HL-60 (cell line): ENCODE results near the gene NFATC1.

Source experiments
- DNase-seq, 2 experiments: peaks; one replicate each; pipeline ENCODE4 v3.0.0-alpha.2; 2010 to 2020; ENCODE audit warnings: low read depth in 1 of 2, low spot score in 1 of 2
- H3K27ac ChIP-seq: fragments of 250-450 bp; sonication (Bioruptor Pico); replicated peaks from 2 replicates; pipeline ENCODE4 v1.5.1; 2020; ENCODE audit warnings: mild to moderate bottlenecking, moderate library complexity
- H3K27me3 ChIP-seq: fragments of 250-450 bp; sonication (Bioruptor Pico); 2 replicates; pipeline ENCODE4 v1.5.1; 2021; ENCODE audit warnings: mild to moderate bottlenecking, moderate library complexity; ENCODE audit not compliant: insufficient read depth, poor library complexity, severe bottlenecking
- H3K4me3 ChIP-seq: replicated peaks from 2 replicates; pipeline ENCODE4 v1.5.1; 2011; ENCODE audit warnings: mild to moderate bottlenecking, control low read depth, low read length; ENCODE audit not compliant: insufficient read depth
- CTCF ChIP-seq: IDR thresholded peaks from one replicate; pipeline ENCODE4 v1.5.1; 2011; ENCODE audit warnings: low read length, control low read depth, inconsistent platforms; ENCODE audit not compliant: insufficient read depth
- GABPA ChIP-seq: IDR thresholded peaks from 2 replicates; pipeline ENCODE4 v1.6.1; 2012; ENCODE audit warnings: low read depth
- POLR2AphosphoS5 ChIP-seq: IDR thresholded peaks from 2 replicates; pipeline ENCODE4 v1.6.1; 2012; ENCODE audit warnings: low read depth
- REST ChIP-seq: IDR thresholded peaks from 2 replicates; pipeline ENCODE4 v1.6.1; 2012; ENCODE audit warnings: low read depth; ENCODE audit not compliant: insufficient replicate concordance
- SPI1 ChIP-seq: IDR thresholded peaks from 2 replicates; pipeline ENCODE4 v1.6.1; 2012; ENCODE audit warnings: low read depth, mild to moderate bottlenecking, borderline replicate concordance

Gene NFATC1

DNA sequence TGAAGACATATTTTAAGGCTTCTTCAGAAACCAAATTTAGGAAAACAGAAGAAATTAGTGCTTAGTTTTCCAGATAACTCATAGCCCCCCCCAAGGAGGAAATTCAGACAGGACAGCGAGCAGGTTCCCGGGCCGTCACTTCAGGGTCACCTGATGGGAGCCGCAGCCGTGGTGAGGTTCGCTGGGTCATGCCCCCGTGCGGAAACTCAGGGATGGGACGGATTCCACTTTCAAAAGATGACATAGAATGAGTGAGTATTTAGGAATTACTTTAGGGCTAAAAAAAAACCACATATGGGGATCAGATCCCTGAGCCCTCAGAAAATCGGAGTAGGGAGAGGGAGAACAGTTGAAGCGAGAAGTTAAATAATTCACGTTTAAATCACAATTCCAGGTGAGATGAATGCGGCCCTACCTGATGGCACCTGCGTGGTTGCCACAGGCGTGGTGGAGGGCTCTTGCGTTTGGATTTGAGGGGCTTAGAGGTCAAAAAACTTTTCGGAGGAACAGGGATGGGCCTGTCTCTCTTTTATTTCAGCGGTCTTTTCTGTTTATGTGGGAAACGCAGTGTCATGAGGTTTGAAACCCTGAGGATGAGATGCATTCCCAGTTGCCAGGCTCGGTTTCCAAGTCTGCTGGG, 114.4 kb downstream of the NFATC1 start:
- TF ChIP-seq GABPA, result no peak
- Histone ChIP-seq H3K27me3 (no peaks in the 10 kb centered on the region), H3K4me3 (no peak overlapping the region), H3K27ac (no peak overlapping the region)
- no peak for DNase-seq

DNA sequence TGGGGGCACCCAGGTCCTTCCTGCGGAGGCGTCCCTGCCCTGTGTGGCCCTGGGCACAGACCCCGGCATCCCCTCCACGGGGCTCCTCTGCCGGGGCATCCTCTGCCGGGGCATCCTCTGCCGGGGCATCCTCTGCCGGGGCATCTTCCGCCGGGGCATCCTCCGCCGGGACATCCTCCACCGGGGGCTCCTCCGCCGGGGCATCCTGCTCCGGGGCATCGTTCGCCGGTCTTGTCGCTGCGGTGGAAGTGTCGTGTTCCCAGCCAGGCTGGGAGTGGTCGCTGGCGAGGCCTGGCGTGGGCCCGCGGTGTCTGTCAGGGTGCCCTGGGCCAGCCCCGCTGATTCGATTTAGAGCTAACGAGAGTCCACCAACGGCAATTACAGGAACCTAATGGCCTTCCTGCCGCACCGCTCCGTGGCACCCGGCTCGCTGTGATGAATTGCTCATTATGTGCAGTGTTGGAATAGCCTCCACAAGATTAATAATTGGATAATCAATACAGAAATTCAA, 115.1 kb downstream of the NFATC1 start:
- Histone ChIP-seq H3K27ac (no peak overlapping the region), H3K27me3 (no peaks in the 10 kb centered on the region)
- no peak for TF ChIP-seq CTCF
- TF ChIP-seq SPI1, result no peak
- TF ChIP-seq GABPA, result no peak
- TF ChIP-seq POLR2AphosphoS5, result no peak
- no peak for TF ChIP-seq REST

GRCh38 chr18:79511271-79511670, 115.5 kb downstream of the NFATC1 start:
- Histone ChIP-seq H3K27me3 (no peaks in the 10 kb centered on the region), H3K27ac (no peak overlapping the region), H3K4me3 (no peak overlapping the region)
- no peak for DNase-seq
- TF ChIP-seq SPI1 (no peak), REST (no peak), GABPA (no peak), POLR2AphosphoS5 (no peak), CTCF (no peak)

More for the DNA sequence above, 115.1 kb downstream of the NFATC1 start:
- no peak for DNase-seq
- no peak overlapping the region for H3K4me3 ChIP-seq

DNA sequence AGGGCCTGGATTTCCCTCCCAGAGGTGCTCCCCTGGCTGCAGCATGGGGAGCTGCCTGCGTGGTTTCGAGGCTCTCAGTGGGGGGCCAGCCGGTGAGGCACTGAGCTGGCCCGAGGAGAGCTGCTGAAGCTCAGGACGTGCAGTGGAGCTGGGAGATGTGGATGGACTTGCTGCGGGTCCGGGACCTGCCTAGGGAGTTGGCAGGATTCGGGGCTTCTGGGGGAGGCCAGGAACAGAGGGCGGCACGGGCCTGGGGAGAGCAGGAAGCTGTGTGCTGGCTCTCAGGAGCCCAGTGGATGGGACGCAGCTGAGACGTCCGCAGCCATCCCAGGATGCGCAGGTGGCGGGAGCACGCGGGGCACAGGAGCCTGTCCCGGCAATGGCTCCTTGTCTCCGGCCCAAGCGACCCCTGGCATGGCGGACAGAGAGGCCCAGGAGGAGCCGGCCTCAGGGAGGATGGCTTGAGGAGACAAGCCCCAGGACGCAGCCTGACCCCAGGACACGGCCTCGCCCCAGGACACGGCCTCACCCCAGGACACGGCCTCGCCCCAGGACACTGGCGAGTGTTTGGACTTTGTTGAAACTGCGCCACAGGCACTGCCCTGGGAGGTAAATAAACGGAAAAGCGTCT, 116.1 kb downstream of the NFATC1 start:
- H3K4me3 ChIP-seq, result no peak overlapping the region
- no peak overlapping the region for H3K27ac ChIP-seq
- H3K27me3 ChIP-seq, result no peaks in the 10 kb centered on the region
- TF ChIP-seq GABPA, result no peak
- no peak for TF ChIP-seq POLR2AphosphoS5
- no peak for TF ChIP-seq SPI1
- no peak for TF ChIP-seq REST
- TF ChIP-seq CTCF, result no peak
- no peak for DNase-seq
